Chondrocyte (in vitro differentiated cells): ENCODE data around the gene ANKRD31. TPM values are rescaled to one million over a fixed set of nuclear protein-coding genes. Genes with fewer than 3 reads are reported as not detected.

ENCODE experiments used
- DNase-seq: peaks from one replicate; pipeline ENCODE4 v3.0.0; 2021; ENCODE audit warnings: mixed read lengths, low spot score
- H3K27ac Mint-ChIP-seq: one replicate; pipeline ENCODE4 v1.8.0; 2021; ENCODE audit warnings: mild to moderate bottlenecking, moderate library complexity, mixed read lengths; ENCODE audit not compliant: unreplicated experiment
- H3K27me3 Mint-ChIP-seq: 2 replicates; pipeline ENCODE4 v1.8.0; 2021; ENCODE audit warnings: low read depth, mixed read lengths
- H3K36me3 Mint-ChIP-seq: 2 replicates; pipeline ENCODE4 v1.8.0; 2021; ENCODE audit warnings: low read depth, mixed read lengths
- H3K4me1 Mint-ChIP-seq: 2 replicates; pipeline ENCODE4 v1.8.0; 2021; ENCODE audit warnings: low read depth, mild to moderate bottlenecking, mixed read lengths
- H3K4me3 Mint-ChIP-seq: one replicate; pipeline ENCODE4 v1.8.0; 2021; ENCODE audit warnings: mild to moderate bottlenecking, moderate library complexity, mixed read lengths; ENCODE audit not compliant: unreplicated experiment
- H3K9me3 Mint-ChIP-seq: 2 replicates; pipeline ENCODE4 v1.8.0; 2021; ENCODE audit warnings: low read depth, mixed read lengths
- total RNA-seq: library from RNA; stranded (reverse); gene quantifications from 3 replicates; pipeline ENCODE4 v1.2.1, GENCODE V29; 2021
- TF ChIP-seq, protein P1 (sequence below): fragments of 200-600 bp; sonication (generic); IDR thresholded peaks from 2 replicates; pipeline ENCODE4 v1.5.0; 2021; ENCODE audit warnings: antibody characterized with exemption, mild to moderate bottlenecking, moderate library complexity

Gene ANKRD31
- total RNA-seq, 1 donor from 2014 or later, result 0.10 TPM

- no peak for DNase-seq
- peaks cover 21% of the 10 kb centered on the region for H3K36me3 Mint-ChIP-seq
- H3K27me3 Mint-ChIP-seq, result no peaks in the 10 kb centered on the region
- TF ChIP-seq, protein P1, sequence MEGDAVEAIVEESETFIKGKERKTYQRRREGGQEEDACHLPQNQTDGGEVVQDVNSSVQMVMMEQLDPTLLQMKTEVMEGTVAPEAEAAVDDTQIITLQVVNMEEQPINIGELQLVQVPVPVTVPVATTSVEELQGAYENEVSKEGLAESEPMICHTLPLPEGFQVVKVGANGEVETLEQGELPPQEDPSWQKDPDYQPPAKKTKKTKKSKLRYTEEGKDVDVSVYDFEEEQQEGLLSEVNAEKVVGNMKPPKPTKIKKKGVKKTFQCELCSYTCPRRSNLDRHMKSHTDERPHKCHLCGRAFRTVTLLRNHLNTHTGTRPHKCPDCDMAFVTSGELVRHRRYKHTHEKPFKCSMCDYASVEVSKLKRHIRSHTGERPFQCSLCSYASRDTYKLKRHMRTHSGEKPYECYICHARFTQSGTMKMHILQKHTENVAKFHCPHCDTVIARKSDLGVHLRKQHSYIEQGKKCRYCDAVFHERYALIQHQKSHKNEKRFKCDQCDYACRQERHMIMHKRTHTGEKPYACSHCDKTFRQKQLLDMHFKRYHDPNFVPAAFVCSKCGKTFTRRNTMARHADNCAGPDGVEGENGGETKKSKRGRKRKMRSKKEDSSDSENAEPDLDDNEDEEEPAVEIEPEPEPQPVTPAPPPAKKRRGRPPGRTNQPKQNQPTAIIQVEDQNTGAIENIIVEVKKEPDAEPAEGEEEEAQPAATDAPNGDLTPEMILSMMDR, result no peak
- no peak overlapping the region for H3K27ac Mint-ChIP-seq
- no peak overlapping the region for H3K4me3 Mint-ChIP-seq
- H3K9me3 Mint-ChIP-seq, result no peaks in the 10 kb centered on the region
- H3K4me1 Mint-ChIP-seq, result peaks cover 22% of the 10 kb centered on the region
Measured at GRCh38 chr5:75044406-75044805, 192.3 kb downstream of the ANKRD31 start.

DNA sequence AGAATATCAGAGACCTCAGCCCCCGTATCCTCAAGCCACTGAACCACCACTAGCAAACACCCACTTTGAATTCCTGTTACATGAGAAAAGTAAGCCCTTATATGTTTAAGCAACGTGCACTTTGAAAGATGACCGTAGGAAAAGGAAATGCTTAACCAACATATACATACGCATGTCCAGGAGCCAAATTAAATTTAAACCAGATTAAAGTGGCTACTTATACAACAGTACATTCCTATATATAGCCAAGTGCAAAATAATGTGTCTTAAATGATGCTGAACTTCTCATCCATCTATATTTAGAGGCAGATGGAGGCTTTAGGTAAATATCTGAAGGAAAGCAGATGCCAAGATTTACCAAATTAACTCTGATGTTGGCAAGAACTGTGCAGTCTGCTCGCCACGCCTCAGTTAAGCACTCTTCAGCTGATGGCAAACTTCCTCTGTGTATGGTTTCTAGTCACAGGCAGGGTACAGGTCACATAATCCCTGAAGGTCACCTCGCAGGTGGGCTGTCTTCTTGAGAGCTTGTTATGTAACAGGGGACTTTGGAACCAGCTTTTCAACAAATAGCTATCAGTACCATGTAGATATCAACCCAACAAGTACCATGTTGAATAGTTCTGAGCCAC, 192.9 kb downstream of the ANKRD31 start:
- H3K4me1 Mint-ChIP-seq, result peaks cover 16% of the 10 kb centered on the region
- H3K27ac Mint-ChIP-seq, result no peak overlapping the region
- H3K9me3 Mint-ChIP-seq, result no peaks in the 10 kb centered on the region
- TF ChIP-seq, protein P1, result no peak
- no peak overlapping the region for H3K4me3 Mint-ChIP-seq
- H3K36me3 Mint-ChIP-seq, result peaks cover 22% of the 10 kb centered on the region
- no peaks in the 10 kb centered on the region for H3K27me3 Mint-ChIP-seq
- no peak for DNase-seq

DNA sequence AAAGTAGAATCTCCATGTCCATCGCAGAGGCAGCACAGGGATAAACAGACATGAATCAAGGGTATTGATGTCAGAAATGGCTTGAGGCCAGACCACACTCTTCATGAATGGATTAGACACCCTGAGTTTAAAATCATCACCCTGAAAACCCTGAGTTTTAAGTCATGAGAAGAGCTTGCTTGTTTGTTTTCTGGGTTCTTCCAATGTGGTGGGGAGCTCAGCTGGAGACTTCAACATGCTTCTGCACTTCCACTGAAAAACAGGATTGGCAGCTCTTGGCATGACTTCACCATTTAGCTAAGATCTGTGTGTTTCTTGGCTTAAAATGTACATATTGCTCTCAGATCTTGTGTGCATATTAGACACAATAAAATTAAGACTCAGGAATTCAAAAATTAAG, 194.2 kb downstream of the ANKRD31 start:
- Mint-ChIP-seq H3K36me3 (peaks cover 22% of the 10 kb centered on the region), H3K4me3 (no peak overlapping the region), H3K4me1 (peaks cover 7% of the 10 kb centered on the region), H3K27me3 (no peaks in the 10 kb centered on the region), H3K9me3 (no peaks in the 10 kb centered on the region), H3K27ac (no peak overlapping the region)
- DNase-seq, result no peak
- TF ChIP-seq, protein P1, result no peak

DNA sequence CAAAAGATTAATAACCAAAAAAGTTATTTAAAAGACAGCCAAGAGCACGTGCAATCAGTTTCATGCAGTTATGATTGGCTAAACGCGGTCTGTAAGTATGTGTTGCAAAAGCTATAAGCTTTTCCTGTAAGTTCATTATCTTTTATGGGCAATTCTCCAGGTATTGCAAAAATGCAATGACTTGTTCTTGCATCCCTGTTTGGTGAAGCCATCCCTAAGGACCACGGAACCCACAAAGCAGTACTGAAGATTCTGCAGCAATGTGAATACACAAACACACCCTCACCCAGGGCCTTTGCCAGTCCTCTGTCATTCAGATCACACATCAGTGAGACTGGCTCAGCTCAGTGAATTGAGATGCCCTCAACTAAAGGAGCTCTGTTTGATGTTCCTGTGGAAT, 195.7 kb downstream of the ANKRD31 start:
- Mint-ChIP-seq H3K27me3 (no peaks in the 10 kb centered on the region), H3K36me3 (peaks cover 13% of the 10 kb centered on the region), H3K27ac (no peak overlapping the region), H3K9me3 (no peaks in the 10 kb centered on the region), H3K4me3 (no peak overlapping the region), H3K4me1 (peaks cover 12% of the 10 kb centered on the region)
- TF ChIP-seq, protein P1, result no peak
- no peak for DNase-seq

GRCh38 chr5:75037106-75037505, 199.6 kb downstream of the ANKRD31 start:
- no peak for DNase-seq
- Mint-ChIP-seq H3K27ac (no peak overlapping the region), H3K36me3 (peaks cover 3% of the 10 kb centered on the region), H3K4me3 (no peak overlapping the region), H3K4me1 (peaks cover 4% of the 10 kb centered on the region), H3K9me3 (no peaks in the 10 kb centered on the region), H3K27me3 (no peaks in the 10 kb centered on the region)
- TF ChIP-seq, protein P1, result no peak
